H1 (cell line): Measurements from ENCODE around the gene TTC24. TPM values are rescaled to one million over a fixed set of nuclear protein-coding genes. Genes with fewer than 3 reads are reported as not detected.

ENCODE experiments used
- ASH2L ChIP-seq: fragments of 200-600, 300-600 bp; sonication (generic); IDR thresholded peaks from one replicate; pipeline ENCODE4 v1.7.1; 2017; ENCODE audit warnings: low read length
- ATF3 ChIP-seq: IDR thresholded peaks from 2 replicates; pipeline ENCODE4 v1.6.1; 2011; ENCODE audit warnings: low read depth, mild to moderate bottlenecking, low read length; ENCODE audit not compliant: insufficient read depth
- BCL11A ChIP-seq, 2 experiments: IDR thresholded peaks; one replicate each; pipeline ENCODE4 v1.6.1; 2011; ENCODE audit warnings: low read depth in 2 of 2, low read length in 2 of 2, mild to moderate bottlenecking in 2 of 2
- CBX5 ChIP-seq: fragments of 300-800, 300-1000 bp; sonication (generic); IDR thresholded peaks from 2 replicates; pipeline ENCODE4 v1.7.1; 2016; ENCODE audit warnings: antibody characterized with exemption, low read length, low read depth
- CBX8 ChIP-seq: fragments of 300-800, 300-1000 bp; sonication (generic); IDR thresholded peaks from 2 replicates; pipeline ENCODE4 v1.7.1; 2016; ENCODE audit warnings: low read depth, low read length, borderline replicate concordance
- CHD1 ChIP-seq: IDR thresholded peaks from 2 replicates; pipeline ENCODE4 v1.6.1; 2012; ENCODE audit warnings: low read depth, low read length, improper control_type of control experiment
- CTCF ChIP-seq, 3 experiments: IDR thresholded peaks; 1 replicate in 2 of 3; 2 replicates in 1 of 3; pipeline versions ENCODE4 v1.5.1 to v1.6.1; 2011; ENCODE audit warnings: low read length in 3 of 3, mild to moderate bottlenecking in 3 of 3, inconsistent platforms in 2 of 3, low read depth in 1 of 3, moderate library complexity in 1 of 3; ENCODE audit not compliant: insufficient read depth in 1 of 3; ENCODE audit errors: control extremely low read depth in 1 of 3
- FOSL1 ChIP-seq: IDR thresholded peaks from 2 replicates; pipeline ENCODE4 v1.6.1; 2011; ENCODE audit warnings: mild to moderate bottlenecking, low read depth, low read length, moderate library complexity; ENCODE audit not compliant: insufficient read depth
- GABPA ChIP-seq: IDR thresholded peaks from 2 replicates; pipeline ENCODE4 v1.6.1; 2011; ENCODE audit warnings: mild to moderate bottlenecking, low read length, moderate library complexity, borderline replicate concordance; ENCODE audit not compliant: insufficient read depth
- HDAC6 ChIP-seq: IDR thresholded peaks from one replicate; pipeline ENCODE4 v1.7.1; 2012; ENCODE audit warnings: low read depth, mild to moderate bottlenecking, inconsistent platforms, low read length, moderate library complexity
- JUN ChIP-seq: IDR thresholded peaks from 2 replicates; pipeline ENCODE4 v1.6.1; 2011; ENCODE audit warnings: low read depth, mild to moderate bottlenecking, improper control_type of control experiment, low read length
- KDM5A ChIP-seq: fragments of 200-600 bp; IDR thresholded peaks from 2 replicates; pipeline ENCODE4 v1.7.1; 2012; ENCODE audit warnings: mild to moderate bottlenecking, low read length, inconsistent platforms, mixed read lengths
- MAFK ChIP-seq: IDR thresholded peaks from 2 replicates; pipeline ENCODE4 v1.6.1; 2012; ENCODE audit warnings: low read depth, mild to moderate bottlenecking, improper control_type of control experiment, low read length
- MAX ChIP-seq: IDR thresholded peaks from 2 replicates; pipeline ENCODE4 v1.6.1; 2012; ENCODE audit warnings: inconsistent platforms
- POLR2A ChIP-seq, 2 experiments: IDR thresholded peaks; 1 replicate in 1 of 2; 2 replicates in 1 of 2; pipeline ENCODE4 v1.6.1; 2011; ENCODE audit warnings: low read depth in 2 of 2, low read length in 2 of 2, mild to moderate bottlenecking in 2 of 2; ENCODE audit errors: control extremely low read depth in 1 of 2
- RFX5 ChIP-seq: IDR thresholded peaks from 2 replicates; pipeline ENCODE4 v1.6.1; 2011; ENCODE audit warnings: low read depth, low read length, improper control_type of control experiment, borderline replicate concordance
- RXRA ChIP-seq: IDR thresholded peaks from 2 replicates; pipeline ENCODE4 v1.6.1; 2011; ENCODE audit warnings: low read depth, mild to moderate bottlenecking, low read length, moderate library complexity; ENCODE audit not compliant: insufficient read depth
- SIX5 ChIP-seq: IDR thresholded peaks from 2 replicates; pipeline ENCODE4 v1.6.1; 2011; ENCODE audit warnings: mild to moderate bottlenecking, low read depth, low read length
- SP2 ChIP-seq: IDR thresholded peaks from 2 replicates; pipeline ENCODE4 v1.6.1; 2012; ENCODE audit warnings: mild to moderate bottlenecking, low read length, inconsistent platforms
- SUZ12 ChIP-seq: fragments of 200-600 bp; sonication (generic); IDR thresholded peaks from 2 replicates; pipeline ENCODE4 v1.6.1; 2012; ENCODE audit warnings: mild to moderate bottlenecking, inconsistent platforms, low read length, moderate library complexity, mixed read lengths
- TCF12 ChIP-seq: IDR thresholded peaks from 2 replicates; pipeline ENCODE4 v1.6.1; 2011; ENCODE audit warnings: low read depth, mild to moderate bottlenecking, low read length
- YY1 ChIP-seq: IDR thresholded peaks from 2 replicates; pipeline ENCODE4 v1.6.1; 2011; ENCODE audit warnings: low read depth, mild to moderate bottlenecking, low read length
- ZNF274 ChIP-seq: IDR thresholded peaks from 2 replicates; pipeline ENCODE4 v1.7.0; 2012; ENCODE audit warnings: low read length, borderline replicate concordance; ENCODE audit errors: extremely low read depth
- polyA plus RNA-seq, 7 experiments: library from polyadenylated mRNA; depleted of rRNA in 3 of 7; stranded (reverse) in 5 of 7; unstranded in 2 of 7; fragments of >200 nt in 5 of 7; fragments of 200-250 nt in 2 of 7; gene quantifications; 1 replicate in 5 of 7; 2 replicates in 1 of 7; 4 replicates in 1 of 7; pipeline versions ENCODE4 v1.2.1 to v1.2.3, GENCODE V29; 2011 to 2013; ENCODE audit warnings: missing spikeins in 2 of 7, mixed read lengths in 2 of 7
- total RNA-seq: library from RNA; stranded (reverse); fragmentation: NEBNext Ultra II Directional; extraction: Animal tissue kit (Norgen Biotek cat#: 25700); gene quantifications from 2 replicates; pipeline ENCODE4 v1.2.1, GENCODE V29; 2021

The TTC24 gene
- total and polyA plus RNA-seq, 2 of the 8 experiments (the other 6 are each of a cell fraction or from before 2014, with no cell fraction given), result 0.08 TPM; not detected in 1

GRCh38 chr1:156601122-156601830, 21.8 kb downstream of the TTC24 start, which contains the start of gene GPATCH4 (continued):
- TF ChIP-seq TCF12, result no peak
- TF ChIP-seq CBX5, result no peak
- TF ChIP-seq SP2, result peak; percentile 86
- TF ChIP-seq CHD1, result no peak
- TF ChIP-seq FOSL1, result no peak
- TF ChIP-seq HDAC6, result no peak
- TF ChIP-seq CTCF (IDR thresholded peaks at IDR 0.05; ENCODE audit: control extremely low read depth in 1 of 3, insufficient read depth in 1 of 3, low read depth in 1 of 3, low read length in 3 of 3), result no peak
- TF ChIP-seq YY1, result peak; percentile 98
- TF ChIP-seq MAX, result peak; percentile 98
- peak; percentile 66 to 80; a peak in 2 of 3 replicates for TF ChIP-seq POLR2A (IDR thresholded peaks at IDR 0.05; ENCODE audit: control extremely low read depth in 1 of 2, low read depth in 2 of 2, low read length in 2 of 2)
- no peak for TF ChIP-seq BCL11A (IDR thresholded peaks at IDR 0.05; ENCODE audit: low read depth in 2 of 2, low read length in 2 of 2)
- TF ChIP-seq SUZ12, result no peak
- no peak for TF ChIP-seq ATF3
- peak; percentile 79 for TF ChIP-seq ASH2L
- no peak for TF ChIP-seq RFX5
- TF ChIP-seq SIX5, result no peak
- no peak for TF ChIP-seq CBX8
- TF ChIP-seq JUN, result no peak
- TF ChIP-seq ZNF274, result no peak
- no peak for TF ChIP-seq MAFK
- peak; percentile 84 for TF ChIP-seq KDM5A
- TF ChIP-seq GABPA, result peak; percentile 81; the same call in 1 of the 2 replicates
- no peak for TF ChIP-seq RXRA
